Smooth muscle cell of the brain vasculature (primary cell): ENCODE measurements around the gene SLC25A10.
"Not testable (repeated sequence)": the region's sequence is repeated elsewhere in the genome, so short reads cannot be mapped to it uniquely, and the experiment has no call there.

Source experiments
- DNase-seq: peaks from one replicate; pipeline ENCODE4 v3.0.0-alpha.2; 2012; ENCODE audit warnings: low read depth, low spot score

SLC25A10 gene

DNA sequence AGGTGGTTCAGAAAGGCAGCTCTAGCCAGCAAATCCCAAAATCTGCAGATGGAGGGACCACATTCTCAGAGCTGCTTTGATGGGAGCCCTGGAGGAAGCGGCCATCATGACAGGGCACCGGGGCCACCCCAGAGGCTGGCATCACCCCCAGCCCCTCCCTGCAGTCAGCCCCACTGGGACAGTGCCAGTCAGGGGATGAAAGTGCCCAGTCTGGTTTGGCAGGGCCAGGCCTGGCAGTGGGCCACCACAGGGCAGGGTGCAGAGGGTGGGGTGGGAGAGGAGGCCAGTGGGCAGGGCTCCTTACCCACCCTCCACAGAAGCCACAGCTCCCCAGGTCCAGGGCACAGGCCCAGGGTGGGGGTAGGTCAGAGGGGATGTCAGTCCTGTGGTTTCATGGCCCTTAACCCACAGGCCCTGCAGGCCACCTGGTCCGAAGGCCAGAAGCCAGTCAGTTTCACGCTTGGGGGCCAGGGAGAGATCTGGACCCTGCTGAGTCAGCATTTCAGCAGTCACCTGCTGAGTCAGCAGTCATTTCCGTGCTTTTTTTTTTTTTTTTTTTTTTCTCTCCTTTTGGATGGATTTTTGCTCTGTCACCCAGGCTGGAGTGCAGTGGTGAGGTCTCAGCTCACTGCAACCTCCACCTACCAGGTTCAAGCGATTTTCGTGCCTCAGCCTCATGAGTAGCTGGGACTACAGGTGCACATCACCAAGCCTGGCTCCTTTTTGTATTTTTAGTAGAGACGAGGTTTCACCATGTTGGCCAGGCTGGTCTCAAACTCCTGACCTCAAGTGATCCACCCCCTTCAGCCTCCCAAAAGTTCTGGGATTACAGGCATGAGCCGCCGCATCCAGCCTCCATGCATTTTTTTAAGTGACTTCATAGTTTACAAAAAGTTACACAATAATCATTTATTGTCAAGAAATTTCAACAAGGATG is 10.4 kb downstream of the SLC25A10 start:
- no peak for DNase-seq

- no peak for DNase-seq
These were observed 11.6 kb downstream of the SLC25A10 start for GRCh38 chr17:81723651-81724209.

DNA sequence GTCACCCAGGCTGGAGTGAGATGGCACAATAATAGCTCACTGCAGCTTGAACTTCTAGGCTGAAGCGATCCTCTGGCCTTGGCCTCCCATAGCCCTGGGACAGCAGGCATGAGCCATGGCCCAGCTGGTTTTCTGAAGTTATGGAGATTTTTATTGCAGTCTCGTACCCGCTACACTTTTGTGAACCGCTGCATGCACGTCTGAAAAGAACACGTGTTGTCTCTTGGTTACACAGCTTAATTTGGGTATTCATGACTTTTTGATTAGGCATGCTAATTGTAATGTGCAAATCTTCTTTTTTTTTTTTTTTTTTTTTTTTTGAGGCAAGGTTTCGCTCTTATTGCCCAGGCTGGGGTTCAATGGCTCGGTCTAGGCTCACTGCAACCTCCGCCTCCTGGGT is 13.4 kb downstream of the SLC25A10 start:
- no peak for DNase-seq

- no peak for DNase-seq
These were observed 13.9 kb downstream of the SLC25A10 start for GRCh38 chr17:81726004-81726403.

GRCh38 chr17:81727324-81728031 is 15.4 kb downstream of the SLC25A10 start:
- no peak for DNase-seq

DNA sequence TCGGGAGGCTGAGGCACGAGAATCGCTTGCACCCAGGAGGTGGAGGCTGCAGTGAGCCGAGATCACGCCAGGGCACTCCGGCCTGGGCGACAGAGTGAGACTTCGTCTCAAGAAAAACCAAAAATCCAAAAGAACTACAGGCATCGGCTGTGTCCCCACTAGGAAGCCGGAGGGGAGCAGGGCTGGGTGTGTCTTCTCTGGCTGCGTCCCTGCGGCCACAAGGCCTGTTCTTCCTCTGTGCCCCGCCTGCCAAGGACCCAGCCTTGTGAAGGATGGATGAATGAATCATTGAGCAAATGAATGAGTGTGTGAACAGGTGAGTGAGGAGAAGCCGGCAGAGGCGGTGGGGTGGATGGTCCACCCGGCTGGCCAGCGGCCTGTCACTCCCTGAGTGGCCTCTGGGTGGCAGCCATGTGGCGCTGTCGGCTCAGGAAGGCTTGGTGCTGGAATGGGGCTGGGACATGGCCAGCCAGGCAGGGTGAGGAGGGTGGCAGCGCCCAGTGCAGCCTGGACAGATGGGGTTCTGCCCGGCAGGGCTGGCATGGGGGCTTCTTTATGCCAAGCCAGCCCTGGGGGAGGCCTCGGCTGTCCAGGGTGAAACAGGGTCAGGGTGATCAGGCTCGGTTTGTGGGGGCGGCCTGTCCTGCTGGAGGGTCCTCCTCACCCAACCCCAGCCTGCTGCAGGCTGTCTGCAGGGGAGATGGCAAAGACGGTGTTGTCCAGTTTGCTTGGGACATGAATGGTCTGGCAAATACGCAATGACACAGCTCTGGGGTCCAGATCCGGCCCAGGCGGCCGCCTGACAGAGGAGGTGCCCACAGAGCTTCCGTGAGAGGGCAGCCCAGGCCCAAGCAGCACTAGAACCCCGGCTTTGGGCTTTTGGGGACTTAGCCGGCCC is 21.7 kb downstream of the SLC25A10 start:
- no peak for DNase-seq

- no peak for DNase-seq
These were observed 22.6 kb downstream of the SLC25A10 start for GRCh38 chr17:81734405-81735263.

DNA sequence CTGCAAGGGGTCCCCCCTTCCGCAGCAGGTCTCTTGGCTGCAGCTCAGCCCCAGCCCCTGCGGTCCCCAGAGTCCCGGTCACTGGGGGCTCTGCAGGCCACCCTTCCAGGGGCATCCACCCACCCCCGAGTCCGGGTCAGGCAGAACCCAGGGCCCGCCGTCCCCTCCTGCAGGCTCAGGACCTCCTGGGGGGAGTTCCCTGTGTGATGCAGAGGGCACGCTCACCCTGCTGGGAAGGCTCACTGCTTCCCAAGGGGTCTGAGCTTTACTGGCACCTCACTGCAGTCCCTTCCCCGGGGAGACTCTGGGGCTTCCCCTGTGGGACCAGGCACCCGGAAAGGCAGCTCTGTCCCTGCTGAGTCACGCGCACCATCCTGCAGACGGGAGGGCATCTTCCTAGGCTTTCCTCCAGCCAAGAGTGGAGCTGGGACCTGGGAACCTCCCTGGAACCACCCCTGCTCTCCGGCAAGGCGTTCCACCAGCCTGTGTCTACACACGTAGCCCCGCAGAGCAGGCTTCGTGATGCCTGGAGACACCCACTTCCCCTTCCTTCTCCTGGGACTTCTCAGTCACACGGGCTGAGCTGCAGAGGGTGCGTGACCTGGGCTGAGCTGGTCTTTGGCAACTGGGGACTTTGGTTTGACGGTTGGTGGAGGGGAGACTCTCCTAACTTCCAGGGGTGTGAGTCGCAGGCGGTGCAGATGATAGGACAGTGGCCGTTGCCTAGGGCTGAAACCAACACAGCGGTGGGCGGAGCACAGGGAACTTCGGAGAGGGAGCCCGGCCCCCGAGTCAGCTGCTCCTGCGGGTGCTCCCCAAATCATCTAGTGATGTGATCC is 23.4 kb downstream of the SLC25A10 start:
- DNase-seq, result no peak

GRCh38 chr17:81737947-81738800 is 26.1 kb downstream of the SLC25A10 start:
- DNase-seq, result no peak

DNA sequence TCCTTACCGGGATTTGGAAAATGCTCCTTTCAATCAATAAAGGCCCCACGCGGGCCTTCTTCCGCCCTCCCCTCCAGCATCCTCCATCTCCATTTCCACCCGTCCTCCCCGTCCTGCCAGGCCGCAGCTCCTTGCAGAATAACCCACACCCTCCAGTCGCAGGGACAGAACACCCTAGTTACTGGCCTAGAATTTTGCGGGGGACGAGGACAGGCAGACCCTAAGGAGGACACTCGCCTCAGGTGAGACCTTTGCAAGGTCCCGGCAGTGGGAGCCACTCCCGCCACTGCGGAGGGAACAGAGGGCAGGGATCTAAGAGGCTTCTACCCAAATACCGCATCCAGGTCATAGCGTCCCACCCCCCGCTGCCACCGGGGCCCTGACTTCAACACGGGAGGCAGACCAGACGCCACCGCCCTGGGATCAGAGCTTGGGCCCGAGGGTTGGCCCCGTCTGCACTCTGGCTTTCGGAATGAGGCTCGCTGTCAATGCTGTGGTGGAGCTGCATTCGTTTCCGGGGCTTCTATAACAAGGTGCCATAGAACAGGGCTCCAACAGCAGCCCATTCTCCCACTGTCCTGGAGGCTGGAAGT is 26.8 kb downstream of the SLC25A10 start:
- DNase-seq, result no peak

DNA sequence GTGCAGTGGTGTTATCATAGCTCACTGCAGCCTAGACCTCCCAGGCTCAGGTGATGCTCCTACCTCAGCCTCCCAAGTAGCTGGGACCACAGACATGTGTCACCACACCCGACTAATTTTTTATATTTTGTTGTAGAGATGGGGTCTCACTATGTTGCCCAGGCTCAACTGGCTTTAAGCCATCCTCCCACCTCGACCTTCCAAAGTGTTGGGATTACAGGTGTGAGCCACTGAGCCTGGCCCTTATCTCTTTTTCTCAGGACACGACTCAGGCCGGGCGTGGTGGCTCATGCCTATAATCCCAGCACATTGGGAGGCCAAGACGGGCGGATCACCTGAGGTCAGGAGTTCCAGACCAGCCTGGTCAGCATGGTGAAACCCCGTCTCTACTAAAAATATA is 27.5 kb downstream of the SLC25A10 start:
- DNase-seq, result not testable (repeated sequence)

DNA sequence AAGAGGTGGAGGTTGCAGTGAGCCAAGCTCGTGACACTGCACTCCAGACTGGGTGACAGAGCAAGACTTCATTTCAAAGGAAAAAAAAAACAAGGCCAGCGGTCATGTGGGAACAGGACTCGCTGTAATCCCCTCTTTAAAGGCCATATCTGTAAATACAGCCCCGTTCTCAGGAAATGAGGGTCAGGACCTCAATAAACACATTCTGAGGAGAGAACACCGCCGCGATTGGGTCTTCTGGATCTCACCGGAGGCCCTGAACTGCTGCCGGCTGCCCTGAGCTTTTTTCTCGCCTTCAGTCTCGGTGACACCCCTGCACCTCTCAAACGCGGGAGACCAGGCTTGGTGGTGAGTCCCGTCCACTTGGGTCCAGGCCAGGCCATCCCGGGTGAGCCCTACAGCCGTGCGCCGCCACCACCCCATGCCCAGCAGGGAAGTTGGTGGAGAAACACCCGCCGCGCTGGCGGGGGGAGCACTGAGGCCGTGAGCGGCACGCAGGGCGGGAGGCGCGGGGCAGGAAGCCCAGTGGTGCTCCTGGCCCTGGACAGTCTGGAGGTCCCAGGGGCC is 28.4 kb downstream of the SLC25A10 start:
- no peak for DNase-seq

GRCh38 chr17:81741049-81741593 is 29.0 kb downstream of the SLC25A10 start:
- no peak for DNase-seq

GRCh38 chr17:81741594-81742452 is 29.7 kb downstream of the SLC25A10 start:
- DNase-seq, result no peak
